HepG2 (cell line): ENCODE results near the gene MMGT1. TPM values are rescaled to one million over a fixed set of nuclear protein-coding genes. Genes with fewer than 3 reads are reported as not detected.

Experiments
- ATAC-seq: fragments of 200-7000 bp; cut with Tn5 transposase; 3 replicates; pipeline ENCODE4 v1.9.1; 2020; ENCODE audit warnings: mild to moderate bottlenecking, moderate library complexity
- BruUV-seq: library from RNA; stranded (reverse); fragments of 400-500 nt; replicated peaks from 2 replicates; lab custom pipeline; 2021; lab: Mats Ljungman, UMichigan
- CTCF ChIA-PET: fragments of 300-600 bp; formaldehyde crosslinking; extraction: SDS; loops from one replicate; lab custom pipeline; 2021; ENCODE audit warnings: low total read pairs, inconsistent platforms, low intra/inter-chr PET ratio; lab: Yijun Ruan, JAX
- POLR2A ChIA-PET: fragments of 350-600 bp; sonication (Branson Sonifier 250); formaldehyde crosslinking; loops from one replicate; lab custom pipeline; 2020; ENCODE audit warnings: antibody characterized with exemption, inconsistent platforms; lab: Yijun Ruan, JAX
- DNase-seq: peaks from one replicate; pipeline ENCODE4 v3.0.0-alpha.2; 2015; ENCODE audit warnings: low spot score
- FAIRE-seq: peaks from 3 replicates; lab custom pipeline; 2011; peaks lifted over from hg19 to GRCh38; lab: Jason Lieb, UNC
- H2AFZ ChIP-seq: one replicate; pipeline ENCODE4 v1.6.1; 2011; ENCODE audit warnings: low read length, inconsistent platforms
- H3K27ac ChIP-seq: fragments of 300-600 bp; 3 replicates; pipeline ENCODE4 v1.8.0; 2011; ENCODE audit warnings: mixed run types, mild to moderate bottlenecking, mixed read lengths, low read length, inconsistent platforms; ENCODE audit not compliant: insufficient read depth; ENCODE audit errors: extremely low read length
- H3K27me3 ChIP-seq, 2 experiments: fragments of 200-600 bp in 1 of 2; 2 replicates in 1 of 2; 3 replicates in 1 of 2; pipeline versions ENCODE4 v1.6.0 to v1.8.0; 2011; ENCODE audit warnings: low read length in 2 of 2, mild to moderate bottlenecking in 2 of 2, moderate library complexity in 2 of 2, inconsistent platforms in 1 of 2; ENCODE audit not compliant: insufficient read depth in 2 of 2, control insufficient read depth in 1 of 2
- H3K36me3 ChIP-seq, 2 experiments: fragments of 200-600 bp in 1 of 2; replicated peaks in 1 of 2; 2 replicates in 1 of 2; 3 replicates in 1 of 2; pipeline versions ENCODE4 v1.5.1 to v1.8.0; 2011; ENCODE audit warnings: low read length in 2 of 2, inconsistent platforms in 1 of 2; ENCODE audit not compliant: insufficient read depth in 2 of 2, control insufficient read depth in 1 of 2
- H3K4me1 ChIP-seq: 2 replicates; pipeline ENCODE4 v1.5.1; 2012; ENCODE audit warnings: low read length, inconsistent platforms; ENCODE audit not compliant: insufficient read depth
- H3K4me2 ChIP-seq: 2 replicates; pipeline ENCODE4 v1.6.0; 2011; ENCODE audit warnings: low read depth, low read length, inconsistent platforms
- H3K4me3 ChIP-seq, 3 experiments: fragments of 200-600 bp in 1 of 3; sonication (generic), shearing (Covaris generic) in 1 of 3; replicated peaks in 1 of 3; 2 replicates each; pipeline ENCODE4 v1.5.1; 2011 to 2016; ENCODE audit warnings: low read length in 3 of 3, inconsistent platforms in 2 of 3, low read depth in 2 of 3, mild to moderate bottlenecking in 2 of 3, control low read depth in 1 of 3, mixed read lengths in 1 of 3; ENCODE audit not compliant: insufficient read depth in 1 of 3
- H3K79me2 ChIP-seq: one replicate; pipeline ENCODE4 v1.6.1; 2011; ENCODE audit warnings: low read length, inconsistent platforms; ENCODE audit not compliant: insufficient read depth
- H3K9ac ChIP-seq: 2 replicates; pipeline ENCODE4 v1.6.0; 2011; ENCODE audit warnings: mild to moderate bottlenecking, low read depth, low read length, inconsistent platforms; ENCODE audit not compliant: insufficient read depth
- H3K9me3 ChIP-seq: 2 replicates; pipeline ENCODE4 v1.5.1; 2012; ENCODE audit warnings: mild to moderate bottlenecking, low read length
- H4K20me1 ChIP-seq: 2 replicates; pipeline ENCODE4 v1.6.0; 2011; ENCODE audit warnings: inconsistent platforms, mild to moderate bottlenecking, low read length, moderate library complexity; ENCODE audit not compliant: insufficient read depth
- AHDC1 ChIP-seq: sonication (generic); formaldehyde crosslinking; IDR thresholded peaks from 2 replicates; pipeline ENCODE4 v1.5.1; 2020; ENCODE audit warnings: mild to moderate bottlenecking, missing genetic modification reagents, borderline replicate concordance
- MLX ChIP-seq: IDR thresholded peaks from 2 replicates; pipeline ENCODE4 v1.6.1; 2016
- NCOA1 ChIP-seq: sonication (generic); formaldehyde crosslinking; IDR thresholded peaks from 2 replicates; pipeline ENCODE4 v1.9.0; 2021; ENCODE audit warnings: missing genetic modification reagents
- NFE2L2 ChIP-seq: fragments of 150-350 bp; IDR thresholded peaks from 2 replicates; pipeline ENCODE4 v1.6.1; 2014; ENCODE audit warnings: low read length
- PHF5A ChIP-seq: IDR thresholded peaks from one replicate; pipeline ENCODE4 v1.6.1; 2018; ENCODE audit warnings: low read depth, missing genetic modification reagents; ENCODE audit not compliant: unreplicated experiment
- RBM39 ChIP-seq: fragments of 200-400 bp; formaldehyde crosslinking; IDR thresholded peaks from one replicate; pipeline ENCODE4 v1.6.1; 2018; ENCODE audit warnings: antibody characterized with exemption, mild to moderate bottlenecking, low read depth, low read length; ENCODE audit not compliant: poor library complexity, severe bottlenecking
- RORA ChIP-seq: sonication (generic); formaldehyde crosslinking; IDR thresholded peaks from 2 replicates; pipeline ENCODE4 v1.5.0; 2020; ENCODE audit warnings: mild to moderate bottlenecking, missing genetic modification reagents, moderate library complexity
- ZNF878 ChIP-seq: sonication (generic); formaldehyde crosslinking; IDR thresholded peaks from 2 replicates; pipeline ENCODE4 v1.8.1; 2023; ENCODE audit warnings: mild to moderate bottlenecking, missing genetic modification reagents, moderate library complexity
- ZNF879 ChIP-seq: sonication (generic); formaldehyde crosslinking; IDR thresholded peaks from 2 replicates; pipeline ENCODE4 v1.8.1; 2023; ENCODE audit warnings: missing genetic modification reagents
- WGBS: methylation state at CpG from one replicate; pipeline ENCODE4 v1.1.6; 2017; ENCODE audit warnings: low lambda C conversion rate; 5-methylcytosine and 5-hydroxymethylcytosine counted together
- in situ Hi-C: cut with HindIII; loops from 2 replicates; pipeline ENCODE4 v1.10.0; 2017; ENCODE audit warnings: low pct_unique_long_range_greater_than_20kb; ENCODE audit not compliant: extremely low pct_ligation_motif_present
- intact Hi-C: fragments of 100-400 bp; cut with micrococcal nuclease; formaldehyde crosslinking; loops from one replicate; pipeline ENCODE4 v1.10.0; 2022; ENCODE audit not compliant: unreplicated experiment
- polyA plus RNA-seq, 8 experiments: library from polyadenylated mRNA; depleted of rRNA in 3 of 8; stranded (reverse) in 7 of 8; unstranded in 1 of 8; fragments of >200 nt; fragmentation: Illumina TruSeq in 4 of 8; extraction: Trizol in 4 of 8; gene quantifications; 2 replicates each; pipeline versions ENCODE4 v1.2.1 to v1.2.3, GENCODE V29; 2011 to 2016; ENCODE audit warnings: low read depth in 4 of 8, missing spikeins in 1 of 8, mixed read lengths in 1 of 8; ENCODE audit not compliant: insufficient read depth in 1 of 8
- total RNA-seq, 5 experiments: library from RNA; depleted of rRNA; stranded (reverse); fragments of >200 nt; fragmentation: Illumina TruSeq; extraction: Trizol; gene quantifications; 2 replicates each; pipeline ENCODE4 v1.2.3, GENCODE V29; 2016; ENCODE audit warnings: low read depth in 1 of 5
- TF ChIP-seq, protein P1 (sequence below): IDR thresholded peaks from 2 replicates; pipeline ENCODE4 v1.6.1; 2016; ENCODE audit warnings: low read depth, missing genetic modification reagents, missing compliant biosample characterization
- TF ChIP-seq, protein P2 (sequence below): sonication (generic); formaldehyde crosslinking; IDR thresholded peaks from 2 replicates; pipeline ENCODE4 v1.8.0; 2022; ENCODE audit warnings: mild to moderate bottlenecking, missing genetic modification reagents, moderate library complexity

The MMGT1 gene
- total and polyA plus RNA-seq, 2 of the 13 experiments (the other 11 are each of a cell fraction or from before 2014, with no cell fraction given) = 7.5 to 8.8 TPM

DNA sequence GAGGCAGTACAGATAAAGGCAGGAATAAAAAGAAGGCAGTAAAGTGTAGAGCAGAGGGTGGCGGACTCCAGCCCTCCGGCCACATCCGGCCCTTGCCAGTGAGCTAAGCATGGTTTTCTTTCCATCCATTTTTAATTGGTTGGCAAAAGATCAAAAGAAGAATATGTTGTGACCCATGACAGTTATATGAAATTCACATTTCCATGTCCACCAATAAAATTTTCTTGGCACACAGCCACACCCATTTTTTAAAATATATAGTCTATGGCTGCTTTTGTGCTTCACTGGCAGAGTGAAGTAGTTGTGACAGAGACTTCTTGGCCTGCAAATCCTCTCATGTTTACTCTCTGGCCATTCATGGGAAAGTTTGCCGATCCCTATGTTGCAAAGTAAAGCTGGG, 41.2 kb upstream of the MMGT1 start:
- H3K4me2 ChIP-seq = no peak overlapping the region
- ATAC-seq = no peak
- POLR2A ChIA-PET = no interaction called here
- no peak for DNase-seq
- H3K9me3 ChIP-seq = no peaks in the 10 kb centered on the region
- H3K4me3 ChIP-seq = no peak overlapping the region
- in situ Hi-C loops (no loop called here), intact Hi-C loops (no loop called here)
- H3K9ac ChIP-seq = no peak overlapping the region
- H3K79me2 ChIP-seq = no peaks in the 10 kb centered on the region
- H3K27me3 ChIP-seq = no peaks in the 10 kb centered on the region
- no peak for FAIRE-seq
- no peak overlapping the region for H3K27ac ChIP-seq
- no peaks in the 10 kb centered on the region for H4K20me1 ChIP-seq
- no peaks in the 10 kb centered on the region for H3K36me3 ChIP-seq
- CTCF ChIA-PET = no interaction called here
- no peak for TF ChIP-seq AHDC1
- TF ChIP-seq, protein P1, sequence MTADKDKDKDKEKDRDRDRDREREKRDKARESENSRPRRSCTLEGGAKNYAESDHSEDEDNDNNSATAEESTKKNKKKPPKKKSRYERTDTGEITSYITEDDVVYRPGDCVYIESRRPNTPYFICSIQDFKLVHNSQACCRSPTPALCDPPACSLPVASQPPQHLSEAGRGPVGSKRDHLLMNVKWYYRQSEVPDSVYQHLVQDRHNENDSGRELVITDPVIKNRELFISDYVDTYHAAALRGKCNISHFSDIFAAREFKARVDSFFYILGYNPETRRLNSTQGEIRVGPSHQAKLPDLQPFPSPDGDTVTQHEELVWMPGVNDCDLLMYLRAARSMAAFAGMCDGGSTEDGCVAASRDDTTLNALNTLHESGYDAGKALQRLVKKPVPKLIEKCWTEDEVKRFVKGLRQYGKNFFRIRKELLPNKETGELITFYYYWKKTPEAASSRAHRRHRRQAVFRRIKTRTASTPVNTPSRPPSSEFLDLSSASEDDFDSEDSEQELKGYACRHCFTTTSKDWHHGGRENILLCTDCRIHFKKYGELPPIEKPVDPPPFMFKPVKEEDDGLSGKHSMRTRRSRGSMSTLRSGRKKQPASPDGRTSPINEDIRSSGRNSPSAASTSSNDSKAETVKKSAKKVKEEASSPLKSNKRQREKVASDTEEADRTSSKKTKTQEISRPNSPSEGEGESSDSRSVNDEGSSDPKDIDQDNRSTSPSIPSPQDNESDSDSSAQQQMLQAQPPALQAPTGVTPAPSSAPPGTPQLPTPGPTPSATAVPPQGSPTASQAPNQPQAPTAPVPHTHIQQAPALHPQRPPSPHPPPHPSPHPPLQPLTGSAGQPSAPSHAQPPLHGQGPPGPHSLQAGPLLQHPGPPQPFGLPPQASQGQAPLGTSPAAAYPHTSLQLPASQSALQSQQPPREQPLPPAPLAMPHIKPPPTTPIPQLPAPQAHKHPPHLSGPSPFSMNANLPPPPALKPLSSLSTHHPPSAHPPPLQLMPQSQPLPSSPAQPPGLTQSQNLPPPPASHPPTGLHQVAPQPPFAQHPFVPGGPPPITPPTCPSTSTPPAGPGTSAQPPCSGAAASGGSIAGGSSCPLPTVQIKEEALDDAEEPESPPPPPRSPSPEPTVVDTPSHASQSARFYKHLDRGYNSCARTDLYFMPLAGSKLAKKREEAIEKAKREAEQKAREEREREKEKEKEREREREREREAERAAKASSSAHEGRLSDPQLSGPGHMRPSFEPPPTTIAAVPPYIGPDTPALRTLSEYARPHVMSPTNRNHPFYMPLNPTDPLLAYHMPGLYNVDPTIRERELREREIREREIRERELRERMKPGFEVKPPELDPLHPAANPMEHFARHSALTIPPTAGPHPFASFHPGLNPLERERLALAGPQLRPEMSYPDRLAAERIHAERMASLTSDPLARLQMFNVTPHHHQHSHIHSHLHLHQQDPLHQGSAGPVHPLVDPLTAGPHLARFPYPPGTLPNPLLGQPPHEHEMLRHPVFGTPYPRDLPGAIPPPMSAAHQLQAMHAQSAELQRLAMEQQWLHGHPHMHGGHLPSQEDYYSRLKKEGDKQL (CRISPR knock-in tag) = no peak
- no peak for TF ChIP-seq PHF5A
- TF ChIP-seq ZNF878 = no peak
- no peak for TF ChIP-seq RORA (CRISPR knock-in tag)
- TF ChIP-seq ZNF879 (CRISPR knock-in tag) = no peak
- TF ChIP-seq, protein P2, sequence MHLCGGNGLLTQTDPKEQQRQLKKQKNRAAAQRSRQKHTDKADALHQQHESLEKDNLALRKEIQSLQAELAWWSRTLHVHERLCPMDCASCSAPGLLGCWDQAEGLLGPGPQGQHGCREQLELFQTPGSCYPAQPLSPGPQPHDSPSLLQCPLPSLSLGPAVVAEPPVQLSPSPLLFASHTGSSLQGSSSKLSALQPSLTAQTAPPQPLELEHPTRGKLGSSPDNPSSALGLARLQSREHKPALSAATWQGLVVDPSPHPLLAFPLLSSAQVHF (CRISPR knock-in tag) = no peak
- TF ChIP-seq MLX (CRISPR knock-in tag) = no peak
- TF ChIP-seq RBM39 = no peak
- no peak for TF ChIP-seq NFE2L2
- no peak for TF ChIP-seq NCOA1
- no peak overlapping the region for H2AFZ ChIP-seq
- WGBS = 97% methylated on average over 4 of the region's 4 CpGs
- H3K4me1 ChIP-seq = no peaks in the 10 kb centered on the region
- no TSS peak for BruUV-seq
